ENCODE measurements around the gene KCND2.

- no peak for TF ChIP-seq POLR2AphosphoS5 (IDR thresholded peaks at IDR 0.05; ENCODE audit: low read depth, low read length)
- TF ChIP-seq, protein P1, sequence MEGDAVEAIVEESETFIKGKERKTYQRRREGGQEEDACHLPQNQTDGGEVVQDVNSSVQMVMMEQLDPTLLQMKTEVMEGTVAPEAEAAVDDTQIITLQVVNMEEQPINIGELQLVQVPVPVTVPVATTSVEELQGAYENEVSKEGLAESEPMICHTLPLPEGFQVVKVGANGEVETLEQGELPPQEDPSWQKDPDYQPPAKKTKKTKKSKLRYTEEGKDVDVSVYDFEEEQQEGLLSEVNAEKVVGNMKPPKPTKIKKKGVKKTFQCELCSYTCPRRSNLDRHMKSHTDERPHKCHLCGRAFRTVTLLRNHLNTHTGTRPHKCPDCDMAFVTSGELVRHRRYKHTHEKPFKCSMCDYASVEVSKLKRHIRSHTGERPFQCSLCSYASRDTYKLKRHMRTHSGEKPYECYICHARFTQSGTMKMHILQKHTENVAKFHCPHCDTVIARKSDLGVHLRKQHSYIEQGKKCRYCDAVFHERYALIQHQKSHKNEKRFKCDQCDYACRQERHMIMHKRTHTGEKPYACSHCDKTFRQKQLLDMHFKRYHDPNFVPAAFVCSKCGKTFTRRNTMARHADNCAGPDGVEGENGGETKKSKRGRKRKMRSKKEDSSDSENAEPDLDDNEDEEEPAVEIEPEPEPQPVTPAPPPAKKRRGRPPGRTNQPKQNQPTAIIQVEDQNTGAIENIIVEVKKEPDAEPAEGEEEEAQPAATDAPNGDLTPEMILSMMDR (IDR thresholded peaks at IDR 0.05) = no peak
Observed at GRCh38 chr7:120529736-120530135, 256.8 kb downstream of the KCND2 start.

Measured in Panc1 (cell line).